GM12865 (cell line): ENCODE data around the gene RAPGEF2.

ENCODE experiments used
- DNase-seq: peaks from one replicate; pipeline ENCODE4 v3.0.0; 2010; ENCODE audit warnings: low read depth
- H3K4me3 ChIP-seq: 2 replicates; pipeline ENCODE4 v1.5.1; 2011; ENCODE audit warnings: mild to moderate bottlenecking, low read depth, low read length, control low read depth
- CTCF ChIP-seq: IDR thresholded peaks from 2 replicates; pipeline ENCODE4 v1.5.1; 2011; ENCODE audit warnings: low read length, control low read depth, low read depth, inconsistent platforms; ENCODE audit not compliant: insufficient read depth; ENCODE audit errors: missing control alignments

The RAPGEF2 gene

DNA sequence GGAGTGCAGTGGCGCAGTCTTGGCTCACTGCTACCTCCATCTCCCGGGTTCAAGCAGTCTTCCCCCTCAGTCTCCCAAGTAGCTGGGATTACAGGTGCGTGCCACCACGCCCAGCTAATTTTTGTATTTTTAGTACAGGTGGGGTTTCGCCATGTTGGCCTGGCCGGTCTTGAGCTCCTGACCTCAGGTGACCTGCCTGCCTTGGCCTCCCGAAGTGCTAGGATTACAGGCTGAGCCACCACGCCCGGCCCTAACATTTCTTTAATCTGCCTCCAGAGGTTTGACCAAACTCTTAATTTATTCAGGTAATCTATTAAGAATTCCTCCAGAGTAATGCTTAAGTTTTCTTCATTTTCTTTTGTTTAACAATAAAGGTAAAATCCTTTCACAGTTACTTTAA is 171.0 kb downstream of the RAPGEF2 start:
- TF ChIP-seq CTCF, result no peak
- no peak for DNase-seq
- no peak overlapping the region for H3K4me3 ChIP-seq

DNA sequence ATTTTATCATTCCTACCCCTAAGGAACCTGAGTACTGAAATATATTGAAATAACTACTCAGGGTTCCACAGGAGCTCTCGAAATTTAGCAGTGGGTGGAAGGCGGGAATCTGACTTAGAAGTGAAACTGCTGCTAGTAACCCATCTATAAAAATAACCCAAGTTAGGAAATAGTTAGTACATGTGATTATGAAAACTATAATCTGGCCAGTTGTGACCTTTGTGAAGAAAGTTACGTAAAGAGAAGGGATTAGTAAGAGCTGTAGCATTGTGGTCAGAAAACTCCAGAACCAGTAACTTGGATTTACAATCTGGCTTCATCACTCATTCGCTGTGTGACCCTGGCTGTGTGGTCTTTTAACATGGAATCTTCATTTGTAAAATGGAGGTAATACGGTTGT is 175.5 kb downstream of the RAPGEF2 start:
- no peak for DNase-seq
- no peak overlapping the region for H3K4me3 ChIP-seq
- no peak for TF ChIP-seq CTCF

GRCh38 chr4:159279084-159279483 is 176.2 kb downstream of the RAPGEF2 start:
- H3K4me3 ChIP-seq, result no peak overlapping the region
- no peak for TF ChIP-seq CTCF
- no peak for DNase-seq

DNA sequence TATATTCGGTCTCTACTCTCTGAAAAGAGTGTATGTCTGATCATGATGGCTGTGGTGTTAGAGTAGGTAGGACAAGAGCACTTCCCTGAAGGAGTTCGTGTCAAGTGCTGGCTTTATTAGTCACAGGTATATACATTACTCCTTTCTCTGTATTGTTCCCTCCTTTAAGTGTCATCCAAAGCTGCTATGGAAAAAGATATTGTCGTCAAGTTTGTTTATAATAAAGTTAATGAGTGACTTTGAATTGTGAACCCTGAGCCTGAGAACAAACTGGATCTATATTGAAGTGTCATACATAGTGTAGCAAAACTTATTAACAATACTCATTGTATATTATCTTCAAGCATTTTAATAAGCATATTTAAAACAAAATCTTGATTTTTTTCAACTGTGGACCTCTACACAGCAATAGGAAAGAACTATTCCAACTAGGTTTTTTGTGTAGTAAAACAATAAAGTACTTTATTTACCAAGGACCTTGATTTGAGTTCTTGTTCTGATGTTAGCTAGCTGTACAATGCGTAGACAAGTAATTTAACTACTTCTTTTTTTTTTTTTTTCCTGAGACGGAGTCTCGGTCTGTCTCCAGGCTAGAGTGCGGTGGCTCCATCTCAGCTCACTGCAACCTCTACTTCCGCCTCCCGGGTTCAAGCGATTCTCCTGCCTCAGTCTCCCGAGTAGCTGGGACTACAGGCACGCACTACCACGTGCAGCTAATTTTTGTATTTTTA is 177.7 kb downstream of the RAPGEF2 start:
- DNase-seq, result no peak
- TF ChIP-seq CTCF, result no peak
- H3K4me3 ChIP-seq, result no peak overlapping the region

DNA sequence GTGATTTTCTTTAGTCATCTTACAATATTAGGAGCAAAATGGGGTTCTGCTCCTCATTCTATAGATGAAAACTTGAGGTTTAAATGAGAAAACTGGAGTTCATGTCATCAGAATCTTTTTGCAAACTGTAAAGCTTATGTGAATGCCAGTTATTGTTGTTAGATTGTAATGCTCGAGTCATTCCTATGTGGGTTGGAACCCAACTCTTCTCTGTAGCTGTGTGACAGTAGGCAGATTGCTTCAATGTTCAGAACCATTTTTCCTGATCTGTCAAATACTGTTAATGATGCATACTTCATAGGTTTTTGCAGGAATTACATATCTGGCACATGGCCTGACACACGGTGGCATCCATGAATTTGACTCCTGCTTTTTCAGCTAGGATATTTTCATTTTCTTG is 178.9 kb downstream of the RAPGEF2 start:
- DNase-seq, result no peak

GRCh38 chr4:159282329-159282728 is 179.4 kb downstream of the RAPGEF2 start:
- H3K4me3 ChIP-seq, result no peak overlapping the region
- no peak for DNase-seq
- no peak for TF ChIP-seq CTCF

More for the DNA sequence above, 178.9 kb downstream of the RAPGEF2 start:
- no peak for TF ChIP-seq CTCF
- H3K4me3 ChIP-seq, result no peak overlapping the region

DNA sequence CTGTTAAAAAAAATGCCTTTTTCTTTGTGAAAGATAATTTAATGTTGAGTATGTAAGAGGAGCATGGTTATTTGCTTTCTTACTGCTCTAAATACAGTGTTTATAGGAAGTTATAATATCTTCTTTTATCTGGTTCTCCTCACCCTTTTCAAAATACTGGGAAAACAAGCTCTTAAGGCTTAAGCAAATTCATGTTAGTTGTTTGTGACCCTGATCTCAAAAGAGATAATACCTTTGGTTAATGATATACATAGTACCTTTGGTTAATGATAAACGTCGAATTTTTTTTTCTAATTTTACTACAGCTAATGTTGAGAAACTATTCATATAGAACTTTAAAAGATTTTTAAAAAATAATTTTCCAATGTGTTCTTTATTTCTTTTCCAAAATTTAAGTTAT is 180.1 kb downstream of the RAPGEF2 start:
- H3K4me3 ChIP-seq, result no peak overlapping the region
- no peak for DNase-seq
- no peak for TF ChIP-seq CTCF
